ENCODE results near the gene CXCL16. TPM values are rescaled to one million over a fixed set of nuclear protein-coding genes. Genes with fewer than 3 reads are reported as not detected.

Gene CXCL16
- total and polyA plus RNA-seq, 2 of the 13 experiments (the other 11 are each of a cell fraction or from before 2014, with no cell fraction given): 9.4 to 101 TPM

- TF ChIP-seq, protein P1, sequence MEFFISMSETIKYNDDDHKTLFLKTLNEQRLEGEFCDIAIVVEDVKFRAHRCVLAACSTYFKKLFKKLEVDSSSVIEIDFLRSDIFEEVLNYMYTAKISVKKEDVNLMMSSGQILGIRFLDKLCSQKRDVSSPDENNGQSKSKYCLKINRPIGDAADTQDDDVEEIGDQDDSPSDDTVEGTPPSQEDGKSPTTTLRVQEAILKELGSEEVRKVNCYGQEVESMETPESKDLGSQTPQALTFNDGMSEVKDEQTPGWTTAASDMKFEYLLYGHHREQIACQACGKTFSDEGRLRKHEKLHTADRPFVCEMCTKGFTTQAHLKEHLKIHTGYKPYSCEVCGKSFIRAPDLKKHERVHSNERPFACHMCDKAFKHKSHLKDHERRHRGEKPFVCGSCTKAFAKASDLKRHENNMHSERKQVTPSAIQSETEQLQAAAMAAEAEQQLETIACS (CRISPR knock-in tag; IDR thresholded peaks at IDR 0.05): peak; percentile 89
- TF ChIP-seq THAP8 (CRISPR knock-in tag; IDR thresholded peaks at IDR 0.05; ENCODE audit: borderline replicate concordance): 0 out of 2 replicates have a peak, but pooled peaks have one; percentile 32
- TF ChIP-seq TARDBP (CRISPR knock-in tag; IDR thresholded peaks at IDR 0.05): peak; percentile 54
- peak; percentile 27 for TF ChIP-seq ZNF883 (CRISPR knock-in tag; IDR thresholded peaks at IDR 0.05; ENCODE audit: not compliant biosample characterization)
- no peak for TF ChIP-seq ZKSCAN8 (CRISPR knock-in tag; IDR thresholded peaks at IDR 0.05; ENCODE audit: borderline replicate concordance)
- no peak for TF ChIP-seq ATF1 (CRISPR knock-in tag; IDR thresholded peaks at IDR 0.05)
- TF ChIP-seq ZNF556 (CRISPR knock-in tag; IDR thresholded peaks at IDR 0.05; ENCODE audit: borderline replicate concordance): peak; percentile 19; the same call in 1 of the 2 replicates
- TF ChIP-seq POLR2AphosphoS2 (IDR thresholded peaks at IDR 0.05; ENCODE audit: low read depth, low read length): no peak
- no peak for TF ChIP-seq ZKSCAN1 (IDR thresholded peaks at IDR 0.05; ENCODE audit: low read length)
- TF ChIP-seq ZNF724P (CRISPR knock-in tag; IDR thresholded peaks at IDR 0.05; ENCODE audit: borderline replicate concordance): peak; percentile 28; the same call in 1 of the 2 replicates
- no peak for TF ChIP-seq CCAR2 (optimal IDR thresholded peaks at IDR 0.05; ENCODE audit: low read depth, low read length)
- TF ChIP-seq, protein P2, sequence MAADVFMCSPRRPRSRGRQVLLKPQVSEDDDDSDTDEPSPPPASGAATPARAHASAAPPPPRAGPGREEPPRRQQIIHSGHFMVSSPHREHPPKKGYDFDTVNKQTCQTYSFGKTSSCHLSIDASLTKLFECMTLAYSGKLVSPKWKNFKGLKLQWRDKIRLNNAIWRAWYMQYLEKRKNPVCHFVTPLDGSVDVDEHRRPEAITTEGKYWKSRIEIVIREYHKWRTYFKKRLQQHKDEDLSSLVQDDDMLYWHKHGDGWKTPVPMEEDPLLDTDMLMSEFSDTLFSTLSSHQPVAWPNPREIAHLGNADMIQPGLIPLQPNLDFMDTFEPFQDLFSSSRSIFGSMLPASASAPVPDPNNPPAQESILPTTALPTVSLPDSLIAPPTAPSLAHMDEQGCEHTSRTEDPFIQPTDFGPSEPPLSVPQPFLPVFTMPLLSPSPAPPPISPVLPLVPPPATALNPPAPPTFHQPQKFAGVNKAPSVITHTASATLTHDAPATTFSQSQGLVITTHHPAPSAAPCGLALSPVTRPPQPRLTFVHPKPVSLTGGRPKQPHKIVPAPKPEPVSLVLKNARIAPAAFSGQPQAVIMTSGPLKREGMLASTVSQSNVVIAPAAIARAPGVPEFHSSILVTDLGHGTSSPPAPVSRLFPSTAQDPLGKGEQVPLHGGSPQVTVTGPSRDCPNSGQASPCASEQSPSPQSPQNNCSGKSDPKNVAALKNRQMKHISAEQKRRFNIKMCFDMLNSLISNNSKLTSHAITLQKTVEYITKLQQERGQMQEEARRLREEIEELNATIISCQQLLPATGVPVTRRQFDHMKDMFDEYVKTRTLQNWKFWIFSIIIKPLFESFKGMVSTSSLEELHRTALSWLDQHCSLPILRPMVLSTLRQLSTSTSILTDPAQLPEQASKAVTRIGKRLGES (CRISPR knock-in tag; IDR thresholded peaks at IDR 0.05; ENCODE audit: borderline replicate concordance): no peak
- TF ChIP-seq PCBP1 (IDR thresholded peaks at IDR 0.05; ENCODE audit: borderline replicate concordance, low read depth, low read length): 0 out of 2 replicates have a peak, but pooled peaks have one; percentile 42
- TF ChIP-seq THAP9 (CRISPR knock-in tag; IDR thresholded peaks at IDR 0.05; ENCODE audit: borderline replicate concordance): peak; percentile 53; the same call in 1 of the 2 replicates
- no peak for TF ChIP-seq ASH2L (IDR thresholded peaks at IDR 0.05; ENCODE audit: insufficient read length, low read depth, low read length)
- no peak; the same call in 1 of the 2 replicates for TF ChIP-seq SIN3A (IDR thresholded peaks at IDR 0.05; ENCODE audit: borderline replicate concordance, low read depth, low read length)
- TF ChIP-seq ATM (IDR thresholded peaks at IDR 0.05; ENCODE audit: borderline replicate concordance): no peak
- 0 out of 2 replicates have a peak, but pooled peaks have one; percentile 58 for TF ChIP-seq ZNF234 (CRISPR knock-in tag; conservative IDR thresholded peaks at IDR 0.05)
- peak; percentile 55; the same call in 1 of the 2 replicates for TF ChIP-seq SALL1 (CRISPR knock-in tag; IDR thresholded peaks at IDR 0.05)
- TF ChIP-seq ZFP36 (IDR thresholded peaks at IDR 0.05; ENCODE audit: borderline replicate concordance, low read depth, low read length, partially characterized antibody): no peak
- no peak for TF ChIP-seq MYNN (CRISPR knock-in tag; IDR thresholded peaks at IDR 0.05; ENCODE audit: low read depth)
Observed at GRCh38 chr17:4709794-4710692, 29.7 kb downstream of the CXCL16 start, which contains the start of gene ARRB2 (continued).

Measured in HepG2 (cell line).